IMR-90 (cell line): Measurements from ENCODE around the gene COL18A1. TPM values are rescaled to one million over a fixed set of nuclear protein-coding genes. Genes with fewer than 3 reads are reported as not detected.

Experiments
- ATAC-seq: fragments of 200-7000 bp; cut with Tn5 transposase; 2 replicates; pipeline ENCODE4 v1.9.1; 2020; ENCODE audit warnings: low read depth, mild to moderate bottlenecking, moderate library complexity
- BruUV-seq: library from RNA; stranded (reverse); fragments of 400-500 nt; replicated peaks from 2 replicates; lab custom pipeline; 2021; lab: Mats Ljungman, UMichigan
- CTCF ChIA-PET: fragments of 300-600 bp; formaldehyde crosslinking; extraction: SDS; loops from one replicate; lab custom pipeline; 2021; ENCODE audit warnings: antibody characterized with exemption; lab: Yijun Ruan, JAX
- POLR2A ChIA-PET: fragments of 300-600 bp; sonication (Branson Sonifier 250); formaldehyde crosslinking; loops from one replicate; lab custom pipeline; 2022; ENCODE audit warnings: antibody characterized with exemption; ENCODE audit not compliant: unreplicated experiment; lab: Charles Lee
- DNase-seq: peaks from one replicate; pipeline ENCODE4 v3.0.0; 2013
- H2AFZ ChIP-seq: replicated peaks from 2 replicates; pipeline ENCODE3; 2013; ENCODE audit warnings: low read length, mild to moderate bottlenecking; ENCODE audit not compliant: poor library complexity
- H2AK5ac ChIP-seq: 2 replicates; pipeline ENCODE4 v1.6.1; 2013; ENCODE audit warnings: low read depth, low read length, inconsistent platforms
- H2AK9ac ChIP-seq: replicated peaks from 2 replicates; pipeline ENCODE3; 2013; ENCODE audit warnings: mild to moderate bottlenecking, low read depth, low read length, moderate library complexity; ENCODE audit not compliant: poor library complexity
- H2BK120ac ChIP-seq: 2 replicates; pipeline ENCODE4 v1.6.1; 2013; ENCODE audit warnings: low read depth, low read length, inconsistent platforms
- H2BK15ac ChIP-seq: 3 replicates; pipeline ENCODE4 v1.6.1; 2013; ENCODE audit warnings: low read depth, low read length, inconsistent platforms
- H2BK20ac ChIP-seq: 2 replicates; pipeline ENCODE4 v1.6.1; 2013; ENCODE audit warnings: low read depth, mild to moderate bottlenecking, inconsistent platforms, low read length, moderate library complexity
- H2BK5ac ChIP-seq: 2 replicates; pipeline ENCODE4 v1.6.1; 2013; ENCODE audit warnings: mild to moderate bottlenecking, low read depth, low read length, inconsistent platforms; ENCODE audit not compliant: poor library complexity, severe bottlenecking
- H3K14ac ChIP-seq: replicated peaks from 2 replicates; pipeline ENCODE4 v1.6.1; 2013; ENCODE audit warnings: low read depth, low read length, inconsistent platforms
- H3K18ac ChIP-seq: 2 replicates; pipeline ENCODE4 v1.6.1; 2013; ENCODE audit warnings: low read depth, low read length, control low read depth
- H3K23ac ChIP-seq: 2 replicates; pipeline ENCODE4 v1.6.1; 2013; ENCODE audit warnings: low read depth, low read length, inconsistent platforms
- H3K27ac ChIP-seq: 2 replicates; pipeline ENCODE4 v1.5.1; 2013; ENCODE audit warnings: mild to moderate bottlenecking, control low read depth, low read length; ENCODE audit not compliant: insufficient read depth
- H3K27me3 ChIP-seq: 2 replicates; pipeline ENCODE4 v1.6.1; 2013; ENCODE audit warnings: low read length; ENCODE audit not compliant: control insufficient read depth, insufficient read depth
- H3K36me3 ChIP-seq: 2 replicates; pipeline ENCODE4 v1.6.1; 2013; ENCODE audit warnings: low read length, mixed read lengths; ENCODE audit not compliant: control insufficient read depth, insufficient read depth
- H3K4ac ChIP-seq: 2 replicates; pipeline ENCODE4 v1.6.1; 2013; ENCODE audit warnings: low read depth, low read length, inconsistent platforms
- H3K4me1 ChIP-seq: 2 replicates; pipeline ENCODE4 v1.6.1; 2013; ENCODE audit warnings: low read length, mixed read lengths; ENCODE audit not compliant: control insufficient read depth, insufficient read depth
- H3K4me2 ChIP-seq: 2 replicates; pipeline ENCODE4 v1.6.1; 2013; ENCODE audit warnings: low read depth, mild to moderate bottlenecking, control low read depth, low read length, moderate library complexity
- H3K4me3 ChIP-seq: 2 replicates; pipeline ENCODE4 v1.5.1; 2013; ENCODE audit warnings: low read depth, mild to moderate bottlenecking, control low read depth, low read length, moderate library complexity; ENCODE audit not compliant: insufficient read depth
- H3K56ac ChIP-seq: 2 replicates; pipeline ENCODE4 v1.6.1; 2013; ENCODE audit warnings: low read length, inconsistent platforms; ENCODE audit not compliant: insufficient read depth; ENCODE audit errors: extremely low read depth
- H3K79me1 ChIP-seq, 2 experiments: 2 replicates each; pipeline ENCODE4 v1.6.1; 2013; ENCODE audit warnings: low read length in 2 of 2, inconsistent platforms in 1 of 2, low read depth in 1 of 2
- H3K9ac ChIP-seq: 2 replicates; pipeline ENCODE4 v1.6.1; 2013; ENCODE audit warnings: low read depth, low read length, control low read depth
- H3K9me1 ChIP-seq: 2 replicates; pipeline ENCODE4 v1.6.1; 2013; ENCODE audit warnings: low read length, inconsistent platforms; ENCODE audit not compliant: insufficient read depth
- H3K9me3 ChIP-seq: 2 replicates; pipeline ENCODE4 v1.6.1; 2013; ENCODE audit warnings: low read length; ENCODE audit not compliant: control insufficient read depth, insufficient read depth
- H4K20me1 ChIP-seq: 2 replicates; pipeline ENCODE4 v1.6.1; 2013; ENCODE audit warnings: low read length, inconsistent platforms; ENCODE audit not compliant: insufficient read depth
- H4K5ac ChIP-seq: 2 replicates; pipeline ENCODE4 v1.6.1; 2013; ENCODE audit warnings: mild to moderate bottlenecking, low read depth, low read length, control low read depth
- H4K8ac ChIP-seq, 2 experiments: 2 replicates each; pipeline ENCODE4 v1.6.1; 2013; ENCODE audit warnings: low read depth in 2 of 2, low read length in 2 of 2, control low read depth in 1 of 2, inconsistent platforms in 1 of 2
- H4K91ac ChIP-seq: 2 replicates; pipeline ENCODE4 v1.6.1; 2013; ENCODE audit warnings: low read depth, low read length, inconsistent platforms; ENCODE audit not compliant: insufficient read depth
- BHLHE40 ChIP-seq: fragments of 150-350 bp; IDR thresholded peaks from 2 replicates; pipeline ENCODE4 v1.6.1; 2016; ENCODE audit warnings: mild to moderate bottlenecking, low read depth, low read length
- CEBPB ChIP-seq: IDR thresholded peaks from 2 replicates; pipeline ENCODE4 v1.6.1; 2012; ENCODE audit warnings: low read depth, low read length, improper control_type of control experiment
- CHD1 ChIP-seq: IDR thresholded peaks from 2 replicates; pipeline ENCODE4 v1.6.1; 2012; ENCODE audit warnings: low read depth, low read length, improper control_type of control experiment
- FOS ChIP-seq: fragments of 150-350 bp; IDR thresholded peaks from 2 replicates; pipeline ENCODE4 v1.6.1; 2016; ENCODE audit warnings: low read depth, low read length
- MXI1 ChIP-seq: IDR thresholded peaks from 2 replicates; pipeline ENCODE4 v1.6.1; 2012; ENCODE audit warnings: low read depth, mild to moderate bottlenecking, low read length, moderate library complexity, borderline replicate concordance
- NFE2L2 ChIP-seq: fragments of 150-350 bp; IDR thresholded peaks from 2 replicates; pipeline ENCODE4 v1.6.1; 2016; ENCODE audit warnings: low read depth, mild to moderate bottlenecking, low read length
- POLR2A ChIP-seq: IDR thresholded peaks from 2 replicates; pipeline ENCODE4 v1.6.1; 2012; ENCODE audit warnings: mild to moderate bottlenecking, low read depth, low read length
- RAD21 ChIP-seq: IDR thresholded peaks from 2 replicates; pipeline ENCODE4 v1.6.1; 2012; ENCODE audit warnings: low read length, improper control_type of control experiment
- RCOR1 ChIP-seq: IDR thresholded peaks from 2 replicates; pipeline ENCODE4 v1.6.1; 2012; ENCODE audit warnings: mild to moderate bottlenecking, low read length, improper control_type of control experiment; ENCODE audit not compliant: insufficient replicate concordance
- RFX5 ChIP-seq: IDR thresholded peaks from 2 replicates; pipeline ENCODE4 v1.8.0; 2012; ENCODE audit warnings: low read depth, mild to moderate bottlenecking, low read length, moderate library complexity
- SMC3 ChIP-seq: fragments of 150-350 bp; IDR thresholded peaks from 2 replicates; pipeline ENCODE4 v1.6.1; 2016; ENCODE audit warnings: low read depth, mild to moderate bottlenecking, antibody characterized with exemption, low read length, moderate library complexity
- WGBS, 2 experiments: methylation state at CpG; one replicate each; pipeline versions ENCODE4 v1.1.5 to v1.1.7; 2013; ENCODE audit warnings: missing lambda C conversion rate in 2 of 2; ENCODE audit not compliant: insufficient read length in 1 of 2; ENCODE audit errors: extremely low coverage in 2 of 2; 5-methylcytosine and 5-hydroxymethylcytosine counted together
- dilution Hi-C: fragments of 300-500 bp; cut with HindIII; formaldehyde crosslinking; loops from one replicate; pipeline ENCODE4 v1.14.3; 2018; ENCODE audit warnings: low sequenced_read_pairs; ENCODE audit not compliant: unreplicated experiment
- in situ Hi-C: fragments of 300-500 bp; cut with MboI; formaldehyde crosslinking; loops from 3 replicates; pipeline ENCODE4 v1.14.3; 2019; ENCODE audit warnings: low sequenced_read_pairs, inconsistent platforms, mixed read lengths
- intact Hi-C: fragments of 100-400 bp; cut with micrococcal nuclease; formaldehyde crosslinking; loops from 2 replicates; pipeline ENCODE4 v1.10.0; 2022
- polyA plus RNA-seq, 3 experiments: library from polyadenylated mRNA; depleted of rRNA; stranded (reverse); fragments of >200 nt; gene quantifications; 2 replicates each; pipeline ENCODE4 v1.2.3, GENCODE V29; 2012; ENCODE audit warnings: low replicate concordance in 1 of 3
- total RNA-seq: library from RNA; depleted of rRNA; stranded (reverse); fragments of >200 nt; gene quantifications from 2 replicates; pipeline ENCODE4 v1.2.3, GENCODE V29; 2012
- TF ChIP-seq, protein P1 (sequence below): fragments of 150-350 bp; IDR thresholded peaks from 2 replicates; pipeline ENCODE4 v1.6.1; 2017; ENCODE audit warnings: mild to moderate bottlenecking, antibody characterized with exemption, low read length, low read depth
- TF ChIP-seq, protein P2 (sequence below): fragments of 150-350 bp; IDR thresholded peaks from 2 replicates; pipeline ENCODE4 v1.6.1; 2016; ENCODE audit warnings: low read depth, mild to moderate bottlenecking, low read length, moderate library complexity, borderline replicate concordance

The COL18A1 gene
- total and polyA plus RNA-seq, 2 of the 4 experiments (the other 2 are of a cell fraction), result 4.3 to 46.7 TPM

DNA sequence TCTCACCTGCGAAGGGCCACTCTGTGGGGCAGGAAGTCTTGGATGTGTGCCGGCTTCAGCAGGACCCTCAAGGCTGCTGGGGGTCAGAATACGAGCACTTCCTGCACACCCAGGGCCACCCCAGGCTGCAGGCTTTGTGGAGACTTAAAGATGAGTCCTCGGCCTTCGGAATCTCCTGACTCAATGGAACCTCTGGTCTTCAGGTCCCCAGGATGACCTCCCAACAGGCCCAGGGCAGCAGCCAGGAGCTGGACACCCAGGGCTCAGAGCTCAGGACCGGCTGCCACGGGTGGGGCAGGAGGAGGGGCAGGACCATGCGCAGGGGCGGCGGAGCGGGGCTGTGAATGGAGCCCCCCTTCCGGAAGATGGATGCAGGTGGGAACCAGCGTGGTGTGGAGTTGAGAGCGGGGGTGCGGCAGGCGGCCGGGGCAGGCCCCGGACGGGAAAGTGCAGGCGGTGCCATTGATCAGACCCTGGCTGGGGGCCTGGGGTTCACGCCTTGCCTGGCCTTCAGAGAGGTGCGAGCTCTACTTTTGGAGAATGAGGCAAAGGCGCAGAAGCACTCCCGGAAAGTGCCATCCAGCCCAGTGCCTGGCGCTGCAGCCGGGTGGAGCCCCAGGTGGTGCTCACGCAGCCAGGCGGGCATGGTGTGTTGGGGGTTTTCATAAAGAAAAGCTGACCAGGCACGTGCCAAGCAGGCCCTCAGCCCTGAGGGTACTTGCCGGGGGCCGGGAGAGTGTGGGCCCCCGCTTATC is 10.4 kb downstream of the COL18A1 start:
- Histone ChIP-seq H3K4ac (no peak overlapping the region), H3K79me1 (peaks cover 12 to 90% of the 10 kb centered on the region in 2 experiments), H3K27me3 (no peaks in the 10 kb centered on the region), H2BK5ac (no peak overlapping the region), H3K4me3 (no peak overlapping the region), H2AFZ (no peak overlapping the region), H3K56ac (no peak overlapping the region), H3K23ac (no peak overlapping the region), H3K27ac (no peak overlapping the region), H3K36me3 (peaks cover 8% of the 10 kb centered on the region; the same call in 1 of the 2 replicates), H4K8ac (no peak overlapping the region), H4K91ac (no peak overlapping the region), H3K4me1 (peaks cover 6% of the 10 kb centered on the region; the same call in 1 of the 2 replicates), H3K9me1 (peaks cover 8% of the 10 kb centered on the region), H2BK20ac (no peak overlapping the region), H4K5ac (no peak overlapping the region), H4K20me1 (peaks cover 99% of the 10 kb centered on the region), H3K4me2 (no peak overlapping the region), H3K9ac (no peak overlapping the region), H3K18ac (no peak overlapping the region), H3K9me3 (no peaks in the 10 kb centered on the region), H3K14ac (no peak overlapping the region), H2AK5ac (no peak overlapping the region), H2AK9ac (no peak overlapping the region), H2BK120ac (no peak overlapping the region), H2BK15ac (no peak overlapping the region)
- TF ChIP-seq, protein P1, sequence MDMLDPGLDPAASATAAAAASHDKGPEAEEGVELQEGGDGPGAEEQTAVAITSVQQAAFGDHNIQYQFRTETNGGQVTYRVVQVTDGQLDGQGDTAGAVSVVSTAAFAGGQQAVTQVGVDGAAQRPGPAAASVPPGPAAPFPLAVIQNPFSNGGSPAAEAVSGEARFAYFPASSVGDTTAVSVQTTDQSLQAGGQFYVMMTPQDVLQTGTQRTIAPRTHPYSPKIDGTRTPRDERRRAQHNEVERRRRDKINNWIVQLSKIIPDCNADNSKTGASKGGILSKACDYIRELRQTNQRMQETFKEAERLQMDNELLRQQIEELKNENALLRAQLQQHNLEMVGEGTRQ, result no peak
- no peak for TF ChIP-seq CHD1
- no peak for TF ChIP-seq BHLHE40
- no peak for TF ChIP-seq RCOR1
- no peak for TF ChIP-seq MXI1
- no peak for TF ChIP-seq SMC3
- TF ChIP-seq, protein P2, sequence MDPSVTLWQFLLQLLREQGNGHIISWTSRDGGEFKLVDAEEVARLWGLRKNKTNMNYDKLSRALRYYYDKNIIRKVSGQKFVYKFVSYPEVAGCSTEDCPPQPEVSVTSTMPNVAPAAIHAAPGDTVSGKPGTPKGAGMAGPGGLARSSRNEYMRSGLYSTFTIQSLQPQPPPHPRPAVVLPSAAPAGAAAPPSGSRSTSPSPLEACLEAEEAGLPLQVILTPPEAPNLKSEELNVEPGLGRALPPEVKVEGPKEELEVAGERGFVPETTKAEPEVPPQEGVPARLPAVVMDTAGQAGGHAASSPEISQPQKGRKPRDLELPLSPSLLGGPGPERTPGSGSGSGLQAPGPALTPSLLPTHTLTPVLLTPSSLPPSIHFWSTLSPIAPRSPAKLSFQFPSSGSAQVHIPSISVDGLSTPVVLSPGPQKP, result no peak
- no peak for TF ChIP-seq FOS
- TF ChIP-seq POLR2A, result no peak
- no peak for TF ChIP-seq CEBPB
- no peak for TF ChIP-seq RAD21
- no peak for TF ChIP-seq RFX5
- no peak for TF ChIP-seq NFE2L2
- dilution Hi-C loops (no loop called here), intact Hi-C loops (no loop called here), in situ Hi-C loops (no loop called here)
- POLR2A ChIA-PET, result no interaction called here
- WGBS, 2 experiments, result 100% methylated on average over 13 of the region's 32 CpGs; no CpG with 5 or more reads in 1 of the 2 experiments
- DNase-seq (no peak), ATAC-seq (no peak)
- CTCF ChIA-PET, result no interaction called here
- no TSS peak for BruUV-seq
